OCI-LY3 (cell line): ENCODE results near the gene CAMK1D.
"Not testable (repeated sequence)": the region's sequence is repeated elsewhere in the genome, so short reads cannot be mapped to it uniquely, and the experiment has no call there.

Experiments used
- H2AFZ ChIP-seq: fragments of 200-600, 300-600 bp; shearing (Covaris generic); 2 replicates; pipeline ENCODE4 v1.6.0; 2014; ENCODE audit warnings: antibody characterized with exemption, low read depth, low read length
- H3K27ac ChIP-seq: fragments of 200-600, 300-600 bp; sonication (generic); 2 replicates; pipeline ENCODE4 v1.5.1; 2014; ENCODE audit warnings: mild to moderate bottlenecking, low read length, moderate library complexity, mixed read lengths
- H3K27me3 ChIP-seq: fragments of 200-600, 300-600 bp; sonication (generic); 2 replicates; pipeline ENCODE4 v1.6.1; 2014; ENCODE audit warnings: low read depth, low read length, mixed read lengths
- H3K36me3 ChIP-seq: fragments of 200-600, 300-600 bp; sonication (generic); replicated peaks from 2 replicates; pipeline ENCODE3; 2014; ENCODE audit warnings: low read depth, low read length, mixed read lengths
- H3K4me1 ChIP-seq: fragments of 300-600, 200-600 bp; sonication (generic); 2 replicates; pipeline ENCODE4 v1.6.1; 2014; ENCODE audit warnings: low read length, mixed read lengths
- H3K4me2 ChIP-seq: fragments of 200-600, 300-600 bp; sonication (generic); 2 replicates; pipeline ENCODE4 v1.6.1; 2014; ENCODE audit warnings: low read length, mixed read lengths
- H3K4me3 ChIP-seq: fragments of 300-600, 200-600 bp; sonication (generic); 2 replicates; pipeline ENCODE4 v1.5.1; 2014; ENCODE audit warnings: antibody characterized with exemption, mild to moderate bottlenecking, low read length, moderate library complexity
- H3K79me2 ChIP-seq: fragments of 300-600, 200-600 bp; shearing (Covaris generic); 2 replicates; pipeline ENCODE4 v1.6.1; 2014; ENCODE audit warnings: mild to moderate bottlenecking, low read length, mixed read lengths
- H3K9ac ChIP-seq: fragments of 300-600, 200-600 bp; shearing (Covaris generic); 2 replicates; pipeline ENCODE4 v1.6.0; 2014; ENCODE audit warnings: mild to moderate bottlenecking, low read length, moderate library complexity
- H3K9me3 ChIP-seq: fragments of 200-600, 300-600 bp; shearing (Covaris generic); 2 replicates; pipeline ENCODE4 v1.6.1; 2014; ENCODE audit warnings: low read length, mixed read lengths; ENCODE audit not compliant: insufficient read depth
- H4K20me1 ChIP-seq: fragments of 200-600, 300-600 bp; sonication (generic); 2 replicates; pipeline ENCODE4 v1.6.1; 2016; ENCODE audit warnings: low read length, mixed read lengths; ENCODE audit not compliant: insufficient read depth
- EZH2phosphoT487 ChIP-seq: fragments of 200-600 bp; shearing (Covaris generic); IDR thresholded peaks from 2 replicates; pipeline ENCODE4 v1.6.1; 2018; ENCODE audit warnings: antibody characterized with exemption, mixed run types, low read depth
- TF ChIP-seq, protein P1 (sequence below): fragments of 200-600, 300-600 bp; sonication (generic); IDR thresholded peaks from 2 replicates; pipeline ENCODE4 v1.5.1; 2014; ENCODE audit warnings: antibody characterized with exemption, low read length, low read depth

Gene CAMK1D

GRCh38 chr10:12348870-12349628, at the start of gene CAMK1D:
Gene CAMK1D (plus strand): TSS chr10:12349547.
- H3K27me3 ChIP-seq, result no peaks in the 10 kb centered on the region
- H3K27ac ChIP-seq, result peak within 1 kb of the TSS; percentile 98
- peaks cover 44% of the 10 kb centered on the region for H3K79me2 ChIP-seq
- H3K4me3 ChIP-seq, result peak within 1 kb of the TSS; percentile 96
- H4K20me1 ChIP-seq, result peaks cover 28% of the 10 kb centered on the region
- TF ChIP-seq EZH2phosphoT487, result no peak
- TF ChIP-seq, protein P1, sequence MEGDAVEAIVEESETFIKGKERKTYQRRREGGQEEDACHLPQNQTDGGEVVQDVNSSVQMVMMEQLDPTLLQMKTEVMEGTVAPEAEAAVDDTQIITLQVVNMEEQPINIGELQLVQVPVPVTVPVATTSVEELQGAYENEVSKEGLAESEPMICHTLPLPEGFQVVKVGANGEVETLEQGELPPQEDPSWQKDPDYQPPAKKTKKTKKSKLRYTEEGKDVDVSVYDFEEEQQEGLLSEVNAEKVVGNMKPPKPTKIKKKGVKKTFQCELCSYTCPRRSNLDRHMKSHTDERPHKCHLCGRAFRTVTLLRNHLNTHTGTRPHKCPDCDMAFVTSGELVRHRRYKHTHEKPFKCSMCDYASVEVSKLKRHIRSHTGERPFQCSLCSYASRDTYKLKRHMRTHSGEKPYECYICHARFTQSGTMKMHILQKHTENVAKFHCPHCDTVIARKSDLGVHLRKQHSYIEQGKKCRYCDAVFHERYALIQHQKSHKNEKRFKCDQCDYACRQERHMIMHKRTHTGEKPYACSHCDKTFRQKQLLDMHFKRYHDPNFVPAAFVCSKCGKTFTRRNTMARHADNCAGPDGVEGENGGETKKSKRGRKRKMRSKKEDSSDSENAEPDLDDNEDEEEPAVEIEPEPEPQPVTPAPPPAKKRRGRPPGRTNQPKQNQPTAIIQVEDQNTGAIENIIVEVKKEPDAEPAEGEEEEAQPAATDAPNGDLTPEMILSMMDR, result no peak
- H3K9ac ChIP-seq, result peak within 1 kb of the TSS; percentile 96
- no peaks in the 10 kb centered on the region for H3K9me3 ChIP-seq
- peaks cover 16% of the 10 kb centered on the region for H3K36me3 ChIP-seq
- H3K4me2 ChIP-seq, result peak within 1 kb of the TSS; percentile 94
- peaks cover 58% of the 10 kb centered on the region for H3K4me1 ChIP-seq
- no peak within 1 kb of the TSS for H2AFZ ChIP-seq

DNA sequence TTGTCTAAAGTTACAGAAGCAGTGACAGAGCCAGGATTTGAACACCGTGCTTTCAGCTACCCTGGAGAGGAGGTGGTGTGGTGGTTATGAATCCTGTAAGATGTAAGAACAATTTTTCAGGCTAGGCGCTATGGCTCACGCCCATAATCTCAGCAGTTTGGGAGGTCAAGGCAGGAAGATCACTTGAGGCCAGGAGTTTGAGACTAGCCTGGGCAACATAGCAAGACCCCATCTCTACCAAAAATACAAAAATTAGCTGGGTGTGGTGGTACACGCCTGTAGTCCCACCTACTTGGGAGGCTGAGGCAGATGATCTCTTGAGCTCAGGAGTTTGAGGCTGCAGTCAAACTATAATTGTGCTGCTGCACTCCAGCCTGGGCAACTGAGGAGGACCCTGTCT, 48.3 kb upstream of the CAMK1D start:
- H3K4me3 ChIP-seq, result not testable (repeated sequence)

DNA sequence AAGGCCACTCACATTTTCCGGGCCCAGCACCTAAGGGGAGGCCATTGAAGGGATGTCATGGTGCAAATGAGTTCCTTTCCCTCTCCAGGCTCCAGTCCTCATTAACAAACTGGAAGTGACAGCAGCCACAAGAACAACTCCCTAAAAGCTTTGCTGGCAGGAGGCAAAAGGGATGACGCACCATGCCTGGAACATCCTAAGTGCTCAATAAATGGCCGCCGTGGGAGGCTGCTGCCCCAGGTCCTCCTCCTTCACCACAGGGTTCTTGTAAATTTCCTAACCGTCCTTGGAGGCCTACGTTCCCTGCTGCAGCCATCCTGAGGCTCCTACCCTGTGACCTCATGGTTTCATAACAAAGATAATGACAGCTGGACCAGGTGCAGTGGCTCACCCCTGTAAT, 41.3 kb upstream of the CAMK1D start:
- Histone ChIP-seq H3K9me3 (no peaks in the 10 kb centered on the region), H3K36me3 (no peaks in the 10 kb centered on the region), H3K4me2 (peak overlapping the region; percentile 78), H3K4me3 (peak overlapping the region; percentile 54), H3K4me1 (peaks cover 49% of the 10 kb centered on the region), H3K27ac (peak overlapping the region; percentile 90), H3K79me2 (no peaks in the 10 kb centered on the region), H3K27me3 (no peaks in the 10 kb centered on the region), H3K9ac (peak overlapping the region; percentile 68; the same call in 1 of the 2 replicates), H4K20me1 (no peaks in the 10 kb centered on the region), H2AFZ (peak overlapping the region; percentile 36; the same call in 1 of the 2 replicates)
- TF ChIP-seq EZH2phosphoT487, result no peak
- TF ChIP-seq, protein P1, result no peak

More for the DNA sequence above, 48.3 kb upstream of the CAMK1D start:
- not testable (repeated sequence) for H4K20me1 ChIP-seq, H3K9me3 ChIP-seq, H3K36me3 ChIP-seq, H3K9ac ChIP-seq, H2AFZ ChIP-seq, H3K27ac ChIP-seq, H3K27me3 ChIP-seq, H3K79me2 ChIP-seq, H3K4me2 ChIP-seq
- peaks cover 26% of the 10 kb centered on the region for H3K4me1 ChIP-seq

GRCh38 chr10:12308736-12309375, 40.5 kb upstream of the CAMK1D start:
- Histone ChIP-seq H3K4me3 (no peak overlapping the region), H3K9me3 (no peaks in the 10 kb centered on the region), H2AFZ (no peak overlapping the region), H3K79me2 (no peaks in the 10 kb centered on the region), H3K27ac (no peak overlapping the region), H4K20me1 (no peaks in the 10 kb centered on the region), H3K4me1 (peaks cover 44% of the 10 kb centered on the region), H3K4me2 (peak overlapping the region; percentile 27), H3K9ac (no peak overlapping the region), H3K27me3 (no peaks in the 10 kb centered on the region), H3K36me3 (no peaks in the 10 kb centered on the region)
- TF ChIP-seq, protein P1, result no peak
- TF ChIP-seq EZH2phosphoT487, result no peak

DNA sequence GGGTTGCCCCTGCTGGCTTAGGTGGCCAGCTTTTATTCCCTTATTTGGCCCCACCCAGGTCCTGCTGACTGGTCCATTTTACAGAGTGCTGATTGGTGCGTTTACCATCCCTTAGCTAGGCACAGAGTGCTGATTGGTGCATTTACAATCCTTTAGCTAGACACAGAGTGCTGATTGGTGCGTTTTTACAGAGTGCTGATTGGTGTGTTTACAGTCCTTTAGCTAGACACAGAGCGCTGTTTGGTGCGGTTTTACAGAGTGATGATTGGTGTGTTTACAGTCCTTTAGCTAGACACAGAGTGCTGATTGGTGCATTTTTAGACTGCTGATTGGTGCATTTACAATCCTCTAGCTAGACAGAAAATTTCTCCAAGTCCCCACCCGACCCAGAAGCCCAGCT, 39.6 kb upstream of the CAMK1D start:
- not testable (repeated sequence) for H3K27ac ChIP-seq, H3K27me3 ChIP-seq, H3K4me3 ChIP-seq, H3K9me3 ChIP-seq, H3K9ac ChIP-seq, H2AFZ ChIP-seq, H4K20me1 ChIP-seq, H3K4me2 ChIP-seq, H3K79me2 ChIP-seq, H3K36me3 ChIP-seq
- peaks cover 42% of the 10 kb centered on the region for H3K4me1 ChIP-seq
